CD1c-positive myeloid dendritic cell (primary cell): ENCODE results near the gene WFDC1.

ENCODE experiments used
- DNase-seq: peaks from one replicate; pipeline ENCODE4 v3.0.0-alpha.2; 2016; ENCODE audit errors: extremely low spot score

Gene WFDC1

DNA sequence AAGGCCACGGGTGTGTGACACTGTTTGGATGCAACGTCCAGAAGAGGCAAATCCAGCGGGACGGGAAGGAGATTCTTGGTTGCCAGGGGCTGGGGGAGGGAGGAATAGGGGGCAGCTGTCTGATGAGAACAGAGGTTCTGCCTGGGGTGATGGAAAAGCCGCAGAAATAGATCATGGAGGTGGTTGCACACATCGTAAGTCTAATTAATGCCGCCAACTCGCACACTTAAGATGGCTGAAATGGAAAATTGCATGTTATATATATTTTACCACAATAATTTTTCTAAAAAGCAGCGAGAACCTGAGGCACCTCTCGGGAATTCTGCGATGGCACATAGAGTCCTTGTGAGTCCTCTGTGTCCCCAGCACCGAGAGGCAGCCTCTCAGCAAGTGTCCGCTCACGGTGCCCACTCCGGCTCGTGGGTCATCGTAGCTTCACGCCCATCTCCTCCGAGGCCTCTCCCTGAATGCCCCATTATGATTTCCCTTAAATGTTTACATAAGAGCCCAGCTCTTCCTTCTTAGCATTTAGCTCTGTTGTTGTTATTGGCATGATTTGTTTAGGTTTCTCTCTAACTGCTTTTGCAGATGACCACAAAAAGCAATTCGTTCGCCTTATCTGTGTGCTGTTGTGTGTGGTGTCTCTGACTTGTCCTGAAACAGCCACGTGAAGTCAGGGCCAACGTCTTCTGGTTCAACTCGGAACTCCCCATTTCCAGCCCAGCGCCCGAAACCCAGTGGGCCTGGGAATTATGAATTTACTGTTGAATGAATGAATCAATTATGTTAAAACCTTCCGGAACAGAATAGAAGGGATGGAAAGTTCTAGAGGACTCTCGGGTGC, 7.7 kb downstream of the WFDC1 start:
- DNase-seq = no peak

DNA sequence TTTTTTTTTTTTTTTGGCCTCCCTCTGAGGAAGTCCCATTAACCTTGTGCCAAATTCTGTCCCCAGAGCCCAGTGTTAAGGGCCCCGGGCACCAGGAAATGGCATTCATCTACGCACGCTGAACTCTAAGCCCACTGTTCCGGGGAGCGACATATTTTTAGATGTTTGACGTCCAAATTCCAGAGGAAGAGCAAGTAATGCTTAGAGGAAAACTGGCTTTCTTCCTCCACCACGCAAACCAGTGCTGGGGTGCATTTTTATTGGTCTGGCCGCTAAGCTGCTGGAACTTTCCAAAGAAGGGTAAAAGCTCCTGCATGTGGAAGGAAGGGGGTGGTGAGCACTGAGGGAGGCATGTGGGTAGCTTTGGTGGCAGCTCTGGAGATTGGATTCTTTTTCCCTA, 8.3 kb downstream of the WFDC1 start:
- DNase-seq = no peak

DNA sequence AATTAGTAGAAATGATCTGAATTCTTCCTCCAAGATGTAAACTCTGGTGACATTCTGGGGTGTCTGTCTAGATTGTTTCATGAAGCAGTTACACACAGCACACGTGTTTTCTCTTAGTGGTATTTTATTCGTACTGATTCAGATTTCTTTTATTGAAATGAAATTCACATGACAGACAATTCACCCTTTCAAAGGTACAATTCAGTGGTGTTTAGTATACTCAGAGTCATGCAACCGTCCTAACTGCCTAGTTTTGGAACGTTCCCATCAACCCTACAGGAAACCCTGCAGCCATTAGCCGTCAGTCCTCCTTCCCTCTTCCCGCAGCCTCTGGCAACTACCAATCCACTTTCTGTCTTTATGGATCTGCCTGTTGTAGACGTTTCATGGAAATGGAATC, 8.8 kb downstream of the WFDC1 start:
- DNase-seq = no peak

DNA sequence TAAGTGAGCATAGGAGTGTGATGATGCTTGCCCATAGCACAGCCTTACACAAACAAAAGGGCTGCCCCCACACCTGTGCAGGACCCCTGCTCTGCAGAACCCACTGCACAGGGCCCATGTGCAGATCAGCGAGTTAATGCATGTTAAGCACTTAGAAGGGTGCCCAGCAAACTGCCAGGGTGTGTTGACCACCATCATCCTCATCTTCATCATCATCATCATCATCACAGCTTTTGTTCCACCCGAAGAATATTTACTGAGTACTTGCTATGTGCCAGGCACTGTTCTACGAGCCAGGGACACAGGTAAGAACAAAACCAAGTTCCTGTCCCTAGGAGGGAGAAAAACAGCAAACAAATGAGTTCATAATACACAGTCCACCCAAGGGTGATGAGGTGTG, 11.9 kb downstream of the WFDC1 start:
- DNase-seq = no peak

DNA sequence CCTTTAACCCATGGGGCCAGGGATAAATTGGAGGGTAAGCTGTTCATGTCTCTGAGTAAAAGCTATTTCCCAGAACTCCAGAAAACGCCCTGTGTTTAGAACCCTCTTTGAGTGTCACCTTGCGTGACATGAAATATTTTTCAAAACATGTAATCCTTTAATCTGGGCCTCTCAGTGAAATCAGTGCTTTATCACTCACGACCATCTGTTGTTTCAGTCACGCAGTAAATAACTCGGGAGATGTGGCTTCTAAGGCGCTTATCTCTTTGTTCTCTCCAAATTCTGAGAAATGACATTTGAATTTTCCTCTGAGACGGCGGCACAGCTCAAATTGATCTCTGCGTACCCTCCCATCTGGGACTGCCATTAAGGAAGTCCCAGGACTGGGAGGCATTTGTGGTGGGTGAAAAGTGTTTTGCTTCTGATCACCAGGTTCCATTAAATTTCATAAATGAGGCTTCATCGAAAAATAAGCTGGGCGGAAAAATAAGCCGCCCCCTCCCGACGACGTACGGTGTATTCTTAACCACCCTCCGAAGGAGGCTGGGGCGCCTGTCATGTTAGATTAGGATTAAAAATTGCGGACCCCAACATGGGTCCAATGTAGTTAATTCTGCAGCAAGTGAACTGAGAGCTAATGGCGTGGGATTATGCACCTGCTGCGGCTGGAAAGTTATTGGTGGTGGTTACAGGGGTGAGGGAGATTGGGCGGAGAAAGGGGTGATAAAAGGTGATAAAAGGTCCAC, 12.7 kb downstream of the WFDC1 start:
- no peak for DNase-seq

DNA sequence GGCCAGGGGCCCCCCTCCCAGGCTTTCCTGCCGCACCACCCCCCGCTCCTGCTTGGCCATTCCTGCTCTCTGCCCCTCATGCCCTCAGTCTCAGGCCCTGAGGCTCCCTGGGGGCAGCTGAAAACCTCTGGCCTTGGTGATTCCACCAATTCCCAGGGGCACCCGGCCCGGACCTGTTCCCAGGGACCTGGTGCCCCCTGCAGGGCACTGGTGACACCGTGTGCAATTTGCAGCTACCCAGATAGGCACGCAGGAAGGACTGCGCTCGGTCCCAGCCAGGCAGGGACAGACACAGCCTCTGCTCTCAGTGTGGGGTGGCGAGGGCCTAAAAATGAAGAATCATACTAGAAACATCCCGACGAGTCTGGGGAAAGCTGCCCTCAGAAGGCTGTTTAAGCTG, 13.4 kb downstream of the WFDC1 start:
- DNase-seq = peak; percentile 46

DNA sequence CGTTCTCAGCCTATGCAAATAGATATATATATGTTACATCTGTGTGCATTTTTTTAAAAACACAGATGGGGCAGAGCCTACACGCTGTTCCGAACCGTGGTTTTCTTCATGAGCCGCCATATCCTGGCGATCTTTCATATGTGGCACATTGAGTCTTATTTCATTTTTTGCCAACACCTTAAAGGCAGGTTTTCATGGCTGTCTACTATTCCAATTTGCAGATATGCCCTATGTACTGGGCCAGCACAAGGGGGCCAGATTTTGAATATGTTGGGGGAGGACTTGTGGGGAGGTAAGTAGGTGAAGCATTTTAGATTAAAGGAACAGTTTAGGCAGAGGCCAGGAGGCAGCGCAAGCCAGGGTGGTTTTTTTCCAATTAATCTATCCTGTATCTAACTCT, 16.0 kb downstream of the WFDC1 start:
- DNase-seq = no peak

DNA sequence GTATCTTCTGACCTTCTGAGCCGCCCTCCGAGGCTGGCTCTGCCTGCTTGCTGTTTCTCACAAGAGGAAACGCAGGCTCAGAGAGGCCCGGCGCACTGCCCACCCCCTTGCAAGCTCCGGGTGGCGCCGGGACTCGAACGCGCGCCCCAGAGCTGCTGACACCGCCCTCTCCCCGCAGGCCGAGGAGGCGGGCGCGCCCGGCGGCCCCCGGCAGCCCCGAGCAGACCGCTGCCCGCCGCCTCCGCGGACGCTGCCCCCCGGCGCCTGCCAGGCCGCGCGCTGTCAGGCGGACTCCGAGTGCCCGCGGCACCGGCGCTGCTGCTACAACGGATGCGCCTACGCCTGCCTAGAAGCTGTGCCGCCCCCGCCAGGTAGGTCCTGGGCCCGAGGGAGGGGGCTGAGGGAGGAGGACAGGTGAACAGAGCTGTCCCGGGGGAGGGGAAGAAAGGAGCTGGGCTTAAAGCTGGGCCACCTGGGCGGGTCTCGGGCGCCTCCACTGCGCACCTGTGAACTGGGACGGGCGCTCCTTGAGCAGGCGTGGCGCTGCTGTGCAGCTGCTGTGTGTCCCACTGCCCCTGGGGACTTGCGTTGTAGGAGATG, 18.2 kb downstream of the WFDC1 start:
- no peak for DNase-seq

DNA sequence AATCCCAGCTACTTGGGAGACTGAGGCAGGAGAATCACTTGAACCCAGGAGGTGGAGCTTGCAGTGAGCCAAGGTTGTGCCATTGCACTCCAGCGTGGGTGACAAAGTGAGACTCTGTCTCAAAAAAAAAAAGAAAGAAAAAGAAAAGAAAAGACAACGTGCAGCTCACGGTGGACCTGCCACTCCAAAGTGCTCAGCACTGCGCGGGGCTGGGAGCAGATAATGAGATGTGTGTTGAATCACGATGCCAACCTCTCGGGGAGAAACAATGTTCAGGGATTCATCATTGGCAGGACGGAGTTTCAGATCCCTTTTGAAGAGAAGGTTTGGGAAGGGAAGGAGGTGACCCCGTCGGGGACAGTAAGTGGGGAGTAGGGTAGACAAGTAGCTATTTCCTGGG, 19.2 kb downstream of the WFDC1 start:
- no peak for DNase-seq

DNA sequence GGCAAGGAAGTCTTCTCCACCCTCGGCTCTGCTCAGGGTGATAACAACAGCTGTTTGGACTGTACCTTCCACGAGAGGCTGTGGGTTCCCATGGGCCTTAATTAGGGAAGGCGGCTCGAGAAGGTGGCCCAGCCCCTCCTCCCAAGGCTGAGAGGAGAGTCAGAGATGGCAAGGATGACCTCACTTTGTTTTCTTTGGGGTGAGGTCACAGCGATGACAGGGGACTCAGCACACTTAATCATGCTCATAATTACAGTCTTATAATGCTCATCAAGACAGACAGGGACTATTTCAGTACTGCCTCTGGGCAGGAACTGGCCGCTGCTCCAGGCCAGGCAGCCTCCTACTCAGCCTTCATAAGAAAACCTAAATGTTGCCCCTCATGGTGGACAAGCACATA, 19.7 kb downstream of the WFDC1 start:
- DNase-seq = no peak

DNA sequence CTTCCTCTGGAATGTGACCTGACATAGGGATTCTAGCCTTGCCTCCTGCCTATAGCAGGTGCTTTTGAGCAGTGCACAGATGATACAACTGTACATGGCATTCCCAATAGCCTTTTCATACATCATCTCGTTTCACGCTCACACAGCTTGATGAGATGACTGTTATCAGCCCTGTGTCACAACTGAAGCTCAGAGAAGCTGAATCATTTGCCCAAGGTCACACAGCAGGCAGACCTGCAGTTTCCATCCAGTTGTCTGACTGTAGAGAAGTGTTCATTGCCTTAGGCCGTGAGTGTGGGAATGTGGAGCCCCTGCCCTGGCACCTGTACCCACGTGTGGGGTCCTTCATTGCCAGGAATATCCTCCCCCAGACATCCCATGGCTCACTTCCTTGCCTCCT, 20.1 kb downstream of the WFDC1 start:
- DNase-seq = no peak

DNA sequence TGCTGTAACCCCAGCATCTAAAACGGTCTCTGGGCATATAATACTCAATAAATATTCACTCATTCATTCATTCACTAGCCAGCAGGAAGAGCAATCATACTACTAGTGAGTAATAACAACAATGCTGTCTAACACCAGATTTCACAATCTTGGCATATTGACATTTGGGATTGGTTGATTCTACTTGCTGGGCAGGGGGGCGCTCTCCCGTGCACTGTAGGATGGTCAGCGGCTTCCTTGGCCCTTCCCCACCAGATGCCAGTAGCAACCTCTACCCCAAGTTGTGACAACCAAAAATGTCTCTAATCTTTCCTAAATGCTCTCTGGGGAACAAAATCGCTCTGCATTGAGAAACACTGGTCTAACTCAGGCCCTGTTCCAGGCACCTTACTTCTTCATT, 20.7 kb downstream of the WFDC1 start:
- no peak for DNase-seq

DNA sequence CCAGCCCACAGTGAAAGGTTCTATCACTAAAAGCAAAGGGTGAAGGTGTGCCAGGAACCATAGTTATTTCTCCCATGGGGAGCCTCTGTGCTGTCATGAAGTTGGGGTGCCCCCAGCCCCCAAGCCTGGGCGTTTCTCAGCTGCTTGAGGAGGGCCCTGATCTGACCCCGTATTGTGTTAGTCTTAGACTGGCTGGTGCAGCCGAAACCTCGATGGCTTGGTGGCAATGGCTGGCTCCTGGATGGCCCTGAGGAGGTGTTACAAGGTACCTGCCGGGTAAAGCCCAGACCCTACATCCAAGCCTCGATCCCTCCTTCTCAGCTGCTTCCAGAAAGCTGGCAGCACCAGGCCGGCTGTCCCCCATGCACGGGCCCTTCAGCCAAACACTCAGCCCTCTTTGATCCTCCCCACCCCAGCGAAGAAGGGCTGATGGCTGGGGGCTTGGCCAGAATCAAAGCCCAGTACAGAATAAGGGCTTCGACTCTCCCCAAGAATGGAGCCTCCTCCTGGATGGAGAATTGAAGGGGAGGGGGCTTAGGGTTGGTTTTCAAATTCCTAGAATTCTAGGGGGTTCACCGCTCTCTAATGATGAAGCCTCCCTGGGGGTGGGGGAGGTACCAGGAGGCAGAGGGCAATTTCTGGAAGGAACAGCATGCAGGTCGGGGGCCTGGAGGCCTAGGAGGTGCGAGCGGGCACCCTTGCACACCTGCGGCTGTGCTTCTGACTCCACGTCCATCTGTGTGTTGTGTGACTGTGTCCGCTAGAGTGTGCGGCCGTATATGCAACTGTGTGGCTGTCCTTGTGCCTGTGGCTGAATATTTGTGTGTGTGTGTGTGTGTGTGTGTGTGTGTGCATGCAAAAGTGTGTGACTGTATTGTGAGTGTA, 23.7 kb downstream of the WFDC1 start:
- DNase-seq = no peak

DNA sequence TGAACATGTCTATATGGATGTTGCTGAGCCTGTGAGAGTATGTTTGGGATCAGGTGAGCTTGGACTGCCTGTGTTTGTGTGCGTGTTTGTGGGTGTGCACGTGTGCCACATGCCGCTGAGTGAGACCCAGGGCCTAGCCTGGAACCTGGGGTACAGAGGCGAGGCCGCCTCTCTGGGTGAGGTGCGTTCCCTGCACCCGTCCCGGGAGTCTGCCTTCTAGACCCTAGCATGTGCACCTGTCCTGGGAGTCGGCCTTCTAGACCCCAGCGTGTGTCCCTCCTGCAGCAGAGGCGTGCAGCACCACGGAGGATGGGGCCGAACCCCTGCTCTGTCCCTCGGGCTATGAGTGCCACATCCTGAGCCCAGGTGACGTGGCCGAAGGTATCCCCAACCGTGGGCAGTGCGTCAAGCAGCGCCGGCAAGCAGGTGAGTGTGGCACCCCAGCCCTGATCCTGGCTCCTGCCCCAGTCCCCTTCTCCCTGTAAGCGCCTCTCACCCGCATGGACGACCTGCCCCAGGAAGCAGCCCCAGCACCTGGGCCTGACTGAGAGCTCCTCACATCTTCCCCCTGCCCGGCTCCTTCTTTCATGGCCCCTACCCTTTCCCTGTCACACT, 24.6 kb downstream of the WFDC1 start:
- no peak for DNase-seq

DNA sequence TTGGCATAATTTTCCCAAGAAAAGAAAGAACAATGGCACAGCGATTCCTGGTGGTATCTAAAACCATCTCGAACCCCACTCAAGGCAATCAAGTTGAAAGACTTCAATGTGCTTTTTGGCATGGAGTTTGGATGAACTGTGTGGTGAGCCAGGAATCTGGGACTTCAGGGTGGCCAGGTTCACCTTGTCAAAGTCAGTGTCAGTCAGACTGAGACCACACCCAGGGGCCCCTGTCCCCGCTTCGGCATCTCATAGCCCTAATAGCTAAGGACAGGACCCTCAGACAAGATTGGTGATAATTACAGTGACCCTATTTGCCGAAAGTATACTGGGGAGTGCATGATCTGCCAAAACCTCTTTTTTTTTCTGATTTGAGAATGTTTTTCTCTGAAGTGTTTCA, 25.8 kb downstream of the WFDC1 start:
- DNase-seq = no peak

DNA sequence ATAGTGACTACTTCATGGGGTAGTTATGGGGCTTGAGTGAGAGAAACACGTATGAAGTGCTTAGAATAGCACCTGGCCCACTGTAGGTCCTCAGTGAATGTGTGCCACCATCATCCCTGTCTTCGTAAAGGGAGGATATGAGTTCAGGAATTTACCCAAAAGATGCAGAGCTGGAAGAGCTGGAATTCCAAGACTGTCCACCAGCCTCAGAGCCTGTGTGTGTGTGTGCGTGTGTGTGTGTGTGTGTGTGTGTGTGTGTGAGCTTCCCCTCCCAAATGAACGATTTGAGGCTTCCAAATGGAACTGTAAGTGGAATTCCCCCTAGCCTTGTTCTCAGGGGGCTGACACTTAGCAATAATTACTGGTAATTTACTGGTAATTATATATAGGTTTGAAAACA, 27.3 kb downstream of the WFDC1 start:
- DNase-seq = no peak

DNA sequence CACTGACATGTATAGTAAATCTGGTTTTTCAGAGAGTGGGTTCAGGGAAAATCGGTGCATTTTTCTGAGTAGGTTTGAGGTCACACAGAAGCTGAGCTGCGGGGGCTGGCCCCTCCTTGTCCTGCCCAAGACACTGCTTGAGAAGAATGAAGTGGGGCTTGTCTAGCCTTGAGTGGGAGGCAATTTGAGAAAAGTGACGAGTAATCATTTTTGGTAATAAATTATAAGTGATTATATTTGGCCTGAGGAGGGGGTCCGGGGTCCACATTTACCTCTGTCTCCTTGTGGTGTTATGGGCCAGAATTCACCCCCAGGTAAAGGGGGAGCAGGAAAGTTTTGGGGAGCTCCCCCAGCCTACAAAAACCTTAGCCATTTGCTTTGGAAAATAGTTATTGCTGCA, 28.1 kb downstream of the WFDC1 start:
- no peak for DNase-seq

DNA sequence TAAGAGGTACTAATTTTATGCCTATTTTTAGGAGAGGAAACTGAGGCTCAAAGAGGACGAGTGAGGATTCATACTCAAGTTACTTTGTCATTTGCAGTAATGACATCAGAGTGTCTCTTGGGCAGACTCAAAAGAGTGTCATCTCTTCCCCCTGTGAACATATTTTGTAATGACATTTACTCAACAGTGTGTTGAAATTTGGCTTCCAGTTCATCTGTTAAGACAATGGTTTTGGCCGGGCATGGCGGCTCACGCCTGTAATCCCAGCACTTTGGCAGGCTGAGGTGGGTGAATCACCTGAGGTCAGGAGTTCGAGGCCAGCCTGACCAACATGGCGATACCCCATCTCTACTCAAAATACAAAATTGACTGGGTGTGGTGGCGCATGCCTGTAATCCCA, 28.9 kb downstream of the WFDC1 start:
- peak; percentile 33 for DNase-seq

DNA sequence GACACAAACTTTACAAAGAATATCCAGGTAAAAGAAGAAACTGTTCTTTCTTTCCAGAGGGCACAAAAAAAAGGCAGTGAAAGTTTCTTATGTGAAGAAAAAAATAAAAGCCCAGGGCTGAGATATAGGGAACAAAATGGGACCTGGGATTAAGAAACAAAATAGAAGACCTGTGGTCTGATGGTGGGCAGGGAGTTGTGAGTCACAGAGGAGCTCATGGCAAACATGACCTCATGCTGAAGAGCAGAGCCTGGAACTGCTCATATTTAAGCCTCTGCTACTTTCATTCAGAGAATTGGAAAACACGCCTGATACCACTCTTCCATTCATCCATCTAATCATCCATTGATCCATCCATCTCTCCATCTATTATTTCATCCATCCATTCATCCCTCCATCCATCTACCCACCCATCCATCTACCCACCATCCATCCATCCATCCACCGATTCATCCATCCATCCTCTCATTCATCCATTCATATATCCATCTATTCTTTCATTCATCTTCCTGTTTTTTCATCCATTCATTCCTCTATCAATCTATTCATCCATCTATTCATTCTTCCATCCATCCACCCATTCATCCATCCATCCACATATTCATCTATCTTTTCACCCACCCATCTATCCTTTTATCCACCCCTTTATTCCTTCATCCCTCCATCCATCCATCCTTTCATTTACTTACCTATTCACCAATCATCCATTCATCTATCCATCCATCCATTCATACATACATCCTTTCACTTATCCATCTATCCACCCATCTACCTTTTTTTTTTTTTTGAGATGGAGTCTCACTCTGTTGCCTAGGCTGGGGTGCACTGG, 30.0 kb downstream of the WFDC1 start:
- DNase-seq = peak; percentile 13

DNA sequence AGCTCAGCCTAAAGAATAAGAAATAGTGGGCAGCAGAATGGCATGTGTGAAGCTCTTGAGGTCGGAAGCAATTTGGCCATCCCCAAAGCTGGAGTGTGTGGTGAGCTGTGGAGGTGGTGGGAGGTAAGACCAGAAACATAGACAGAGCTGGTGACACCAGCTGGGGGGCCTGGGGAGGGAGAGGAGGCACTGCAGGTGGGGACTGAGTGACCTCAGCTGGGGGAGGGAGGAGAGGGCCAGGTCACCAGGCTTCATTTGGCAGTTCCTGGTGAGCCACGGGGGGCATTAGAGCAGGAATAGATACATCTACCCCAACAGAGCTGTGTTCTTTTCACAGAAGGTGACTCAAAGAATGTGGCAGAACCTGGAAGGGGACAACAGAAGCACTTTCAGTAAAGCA, 31.9 kb downstream of the WFDC1 start:
- DNase-seq = no peak
